ENCODE data around the gene NXF1. TPM values are rescaled to one million over a fixed set of nuclear protein-coding genes. Genes with fewer than 3 reads are reported as not detected.
A peak's percentile ranks its signal among the peaks of the same experiment; 100 is the strongest.

The NXF1 gene
- total and polyA plus RNA-seq, 2 donors (not counting 1 experiment from before 2014, with no cell fraction given): 161 to 262 TPM

- DNase-seq: peak; percentile 13
- Mint-ChIP-seq H3K4me3 (no peak overlapping the region), H3K27me3 (no peaks in the 10 kb centered on the region), H3K9me3 (ENCODE audit: insufficient read depth) (no peaks in the 10 kb centered on the region), H3K27ac (peak overlapping the region; percentile 26), H3K4me1 (peaks cover 44% of the 10 kb centered on the region)
- intact Hi-C loops (cut with micrococcal nuclease): no loop called here
- TF ChIP-seq, protein P1, sequence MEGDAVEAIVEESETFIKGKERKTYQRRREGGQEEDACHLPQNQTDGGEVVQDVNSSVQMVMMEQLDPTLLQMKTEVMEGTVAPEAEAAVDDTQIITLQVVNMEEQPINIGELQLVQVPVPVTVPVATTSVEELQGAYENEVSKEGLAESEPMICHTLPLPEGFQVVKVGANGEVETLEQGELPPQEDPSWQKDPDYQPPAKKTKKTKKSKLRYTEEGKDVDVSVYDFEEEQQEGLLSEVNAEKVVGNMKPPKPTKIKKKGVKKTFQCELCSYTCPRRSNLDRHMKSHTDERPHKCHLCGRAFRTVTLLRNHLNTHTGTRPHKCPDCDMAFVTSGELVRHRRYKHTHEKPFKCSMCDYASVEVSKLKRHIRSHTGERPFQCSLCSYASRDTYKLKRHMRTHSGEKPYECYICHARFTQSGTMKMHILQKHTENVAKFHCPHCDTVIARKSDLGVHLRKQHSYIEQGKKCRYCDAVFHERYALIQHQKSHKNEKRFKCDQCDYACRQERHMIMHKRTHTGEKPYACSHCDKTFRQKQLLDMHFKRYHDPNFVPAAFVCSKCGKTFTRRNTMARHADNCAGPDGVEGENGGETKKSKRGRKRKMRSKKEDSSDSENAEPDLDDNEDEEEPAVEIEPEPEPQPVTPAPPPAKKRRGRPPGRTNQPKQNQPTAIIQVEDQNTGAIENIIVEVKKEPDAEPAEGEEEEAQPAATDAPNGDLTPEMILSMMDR (IDR thresholded peaks at IDR 0.05): no peak
- TF ChIP-seq EZH2 (IDR thresholded peaks at IDR 0.05; ENCODE audit: borderline replicate concordance, insufficient read depth, low read depth, low read length, poor library complexity, severe bottlenecking): no peak
- Histone ChIP-seq H3K4me1 (ENCODE audit: control insufficient read depth in 2 of 2, insufficient read depth in 2 of 2, low read length in 2 of 2) (peaks cover 20 to 34% of the 10 kb centered on the region in 2 donors), H4K20me1 (ENCODE audit: control insufficient read depth, insufficient read depth, low read length, poor library complexity, severe bottlenecking) (peaks cover 12% of the 10 kb centered on the region), H3K27me3 (replicated peaks in 1 of 4; ENCODE audit: control extremely low read depth in 1 of 4, control insufficient read depth in 3 of 4, insufficient read depth in 4 of 4, low read length in 3 of 4) (no peaks in the 10 kb centered on the region), H3K36me3 (replicated peaks in 1 of 2; ENCODE audit: control extremely low read depth in 1 of 2, control insufficient read depth in 1 of 2, extremely low read depth in 1 of 2, insufficient read depth in 2 of 2, low read length in 1 of 2) (peaks cover 0 to 43% of the 10 kb centered on the region in 2 experiments), H3K27ac (ENCODE audit: low read length in 2 of 2) (no peak overlapping the region), H2AFZ (ENCODE audit: insufficient read depth, low read depth, low read length, poor library complexity, severe bottlenecking) (no peak overlapping the region), H3K79me2 (ENCODE audit: control insufficient read depth, insufficient read depth, low read length) (peaks cover 77% of the 10 kb centered on the region), H3K4me3 (ENCODE audit: control extremely low read depth in 1 of 5, extremely low read depth in 1 of 5, insufficient read depth in 1 of 5, low read depth in 2 of 5, low read length in 4 of 5) (no peak overlapping the region), H3K9ac (ENCODE audit: low read length) (no peak overlapping the region), H3K4me2 (replicated peaks; ENCODE audit: low read depth, low read length, poor library complexity, severe bottlenecking) (no peak overlapping the region), H3K9me3 (ENCODE audit: control extremely low read depth in 1 of 3, control insufficient read depth in 2 of 3, insufficient read depth in 1 of 3, low read length in 2 of 3) (no peaks in the 10 kb centered on the region)
- ChIA-PET POLR2A (no interaction called here), CTCF (interaction anchor here (0.5 kb wide), 1 partner anchor 274 kb away, joined by 3 read pairs; no protein-coding TSS in a partner anchor)
- 97% methylated on average over 7 of the region's 8 CpGs for WGBS (ENCODE audit: insufficient coverage)
- ATAC-seq (ENCODE audit: low read depth): no peak
These were observed 30.1 kb upstream of the NXF1 start for GRCh38 chr11:62835336-62835735.

All from B cell (primary cell).